GM21717 (cell line): ENCODE data around the gene EEIG1.
A peak's percentile ranks its signal among the peaks of the same experiment; 100 is the strongest.

Experiments
- ATAC-seq: cut with Tn5 transposase; IDR thresholded peaks from one replicate; pipeline ENCODE4 v1.9.1; 2021; ENCODE audit warnings: mild to moderate bottlenecking, moderate library complexity; ENCODE audit not compliant: unreplicated experiment

Gene EEIG1

DNA sequence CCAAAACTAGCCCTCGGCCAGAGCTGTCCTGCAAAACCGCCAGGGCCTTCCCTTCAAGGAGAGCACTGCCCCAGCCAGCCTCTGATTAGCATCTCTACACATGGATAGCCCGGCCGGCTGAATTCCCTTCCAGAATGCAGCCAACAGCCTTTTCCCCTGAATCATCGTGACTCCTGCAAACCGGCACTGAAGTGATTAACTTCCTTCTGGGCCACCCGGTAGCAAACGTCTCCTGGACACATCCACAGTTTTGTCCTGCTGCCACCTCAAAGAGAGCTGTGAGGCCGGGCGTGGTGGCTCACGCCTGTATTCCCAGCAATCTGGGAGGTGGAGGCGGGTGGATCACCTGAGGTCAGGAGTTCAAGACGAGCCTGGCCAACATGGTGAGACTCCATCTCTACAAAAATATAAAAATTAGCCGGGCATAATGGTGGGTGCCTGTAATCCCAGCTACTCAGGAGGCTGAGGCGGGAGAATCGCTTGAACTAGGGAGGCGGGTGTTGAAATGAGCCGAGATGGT is 21.1 kb upstream of the EEIG1 start:
- no peak for ATAC-seq

DNA sequence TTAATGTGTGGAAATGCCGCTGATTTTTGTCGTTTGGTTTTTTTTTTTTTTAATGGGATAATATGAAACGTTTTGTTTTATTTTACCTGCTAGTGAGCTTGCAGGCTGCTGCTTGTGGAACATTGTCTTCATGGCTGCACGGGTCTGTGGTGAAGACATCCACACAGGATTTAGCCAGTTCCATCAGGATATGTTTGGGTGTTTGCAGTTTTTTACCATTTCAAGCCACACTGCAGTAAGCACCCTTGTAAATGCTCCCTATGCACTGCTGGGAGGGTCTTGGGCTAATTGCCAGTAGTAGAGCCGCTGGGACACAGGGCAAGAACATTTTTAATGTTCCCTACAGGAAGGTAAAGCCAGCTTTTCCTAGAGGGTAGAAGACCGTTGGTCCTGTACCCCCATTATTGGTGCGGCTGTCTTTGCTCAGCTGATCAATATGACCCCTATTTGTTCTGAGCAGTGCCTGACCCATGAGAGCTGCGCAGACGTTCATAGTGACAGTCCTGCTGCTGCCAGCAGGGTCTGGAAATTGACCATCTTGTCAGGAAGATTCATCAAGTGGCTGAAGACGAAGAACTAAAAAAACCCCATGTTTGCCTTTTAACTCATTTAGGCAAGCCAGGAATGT is 20.5 kb upstream of the EEIG1 start:
- no peak for ATAC-seq

DNA sequence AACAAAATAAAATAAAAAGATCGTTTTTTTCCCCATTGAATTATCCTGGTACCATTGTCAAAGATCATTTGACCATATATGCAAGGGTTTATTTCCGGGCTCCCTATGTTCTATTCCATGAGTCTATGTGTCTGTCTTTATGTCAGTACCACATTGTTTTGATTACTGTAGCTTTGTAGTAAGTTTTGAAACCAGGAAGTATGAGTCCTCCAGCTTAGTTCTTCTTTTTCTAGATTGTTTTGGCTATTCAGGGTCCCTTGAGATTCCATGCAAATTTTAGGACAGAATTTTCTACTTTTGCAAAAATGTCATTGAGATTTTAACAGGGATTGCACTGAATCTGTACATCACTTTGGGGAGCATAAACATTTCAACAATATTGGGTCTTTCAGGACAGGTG is 18.7 kb upstream of the EEIG1 start:
- ATAC-seq: no peak

DNA sequence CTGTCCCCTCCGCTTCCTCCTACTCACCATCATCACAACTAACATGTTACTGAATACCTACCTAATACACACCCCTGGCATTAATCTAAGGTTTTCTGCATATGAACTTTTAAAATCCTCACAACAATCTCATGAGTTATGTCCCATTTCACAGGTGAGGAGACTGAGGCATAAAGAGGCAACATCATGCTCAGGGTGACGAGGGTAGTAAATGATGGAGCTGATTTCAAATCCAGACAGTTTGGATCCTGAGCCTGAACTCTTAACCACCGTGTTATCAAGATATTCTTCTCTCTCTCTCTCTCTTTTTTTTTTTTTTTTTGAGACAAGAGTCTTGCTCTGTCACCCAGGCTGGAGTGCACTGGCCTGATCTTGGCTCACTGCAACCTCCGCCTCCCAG is 12.9 kb upstream of the EEIG1 start:
- no peak for ATAC-seq

DNA sequence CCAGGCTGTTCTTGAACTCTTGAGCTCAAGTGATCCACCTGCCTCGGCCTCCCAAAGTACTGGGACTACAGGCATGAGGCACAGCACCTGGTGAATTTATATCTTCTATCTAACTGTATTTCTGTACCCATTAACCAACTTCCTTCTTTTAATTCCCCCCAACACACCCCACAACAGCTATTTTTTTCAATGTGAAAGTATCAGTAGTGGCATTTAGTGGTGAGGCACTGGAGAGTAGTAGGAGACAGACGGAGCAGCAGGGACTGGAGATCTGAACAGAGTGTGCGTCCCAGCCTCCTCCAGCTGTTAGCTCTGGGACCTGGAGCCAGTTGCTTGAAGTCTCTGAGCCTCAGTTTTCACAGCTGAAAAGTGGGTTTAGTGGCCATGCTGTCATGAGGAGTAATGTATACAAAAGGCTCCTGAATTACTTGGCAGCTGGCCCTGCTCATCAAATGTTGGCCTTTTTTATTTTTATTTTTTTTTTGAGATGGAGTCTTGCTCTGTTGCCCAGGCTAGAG is 11.0 kb upstream of the EEIG1 start:
- no peak for ATAC-seq

DNA sequence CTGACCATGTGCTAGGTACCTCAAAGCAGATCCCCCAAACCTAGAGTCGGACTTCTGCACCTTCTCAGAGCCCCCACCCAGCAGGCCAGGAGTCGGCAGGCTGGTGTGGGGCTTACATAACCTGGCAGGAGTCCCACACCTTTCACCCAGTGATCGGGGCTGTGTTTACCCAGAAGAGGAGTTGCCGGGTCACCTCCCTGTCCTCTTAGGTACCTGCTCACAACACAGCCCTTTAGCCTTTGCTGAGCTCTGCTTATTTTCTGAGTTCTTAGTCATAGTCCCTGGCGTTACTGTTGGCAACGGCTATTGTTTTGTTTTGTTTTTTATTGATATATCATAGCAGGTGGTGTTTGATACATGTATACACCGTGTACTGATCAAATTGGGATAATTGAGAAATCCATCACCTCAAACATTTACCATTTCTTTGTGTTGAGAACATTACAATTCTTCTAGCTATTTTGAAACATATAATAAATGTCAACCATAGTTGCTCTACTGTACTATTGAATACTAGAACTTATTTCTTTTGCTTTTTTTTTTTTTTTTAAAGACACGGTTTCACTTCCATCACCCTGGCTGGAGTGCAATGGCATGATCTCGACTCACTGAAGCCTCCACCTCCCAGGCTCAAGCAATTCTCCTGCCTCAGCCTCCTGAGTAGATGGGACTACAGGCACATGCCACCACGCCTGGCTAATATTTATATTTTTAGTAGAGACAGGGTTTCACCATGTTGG is 10.4 kb upstream of the EEIG1 start:
- no peak for ATAC-seq

DNA sequence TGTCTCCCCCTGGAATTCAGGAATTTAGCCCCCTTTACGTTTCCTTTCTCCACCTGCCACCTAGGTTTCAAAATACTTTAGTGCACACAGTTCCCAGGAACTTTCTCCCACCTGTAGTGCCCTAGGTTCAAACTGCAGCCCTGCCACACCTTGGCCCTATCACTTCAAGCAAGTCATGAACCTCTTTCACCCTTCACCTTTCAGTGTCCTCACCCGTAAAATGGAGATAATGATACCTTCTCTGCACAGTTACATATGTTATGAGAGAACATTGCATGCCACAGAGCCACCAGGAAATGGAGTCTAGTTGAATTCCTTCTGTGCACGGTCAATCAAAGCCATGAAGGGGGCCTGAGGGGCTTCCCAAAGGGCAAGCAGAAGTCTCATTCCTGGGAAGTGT is 9.8 kb upstream of the EEIG1 start:
- ATAC-seq: no peak

DNA sequence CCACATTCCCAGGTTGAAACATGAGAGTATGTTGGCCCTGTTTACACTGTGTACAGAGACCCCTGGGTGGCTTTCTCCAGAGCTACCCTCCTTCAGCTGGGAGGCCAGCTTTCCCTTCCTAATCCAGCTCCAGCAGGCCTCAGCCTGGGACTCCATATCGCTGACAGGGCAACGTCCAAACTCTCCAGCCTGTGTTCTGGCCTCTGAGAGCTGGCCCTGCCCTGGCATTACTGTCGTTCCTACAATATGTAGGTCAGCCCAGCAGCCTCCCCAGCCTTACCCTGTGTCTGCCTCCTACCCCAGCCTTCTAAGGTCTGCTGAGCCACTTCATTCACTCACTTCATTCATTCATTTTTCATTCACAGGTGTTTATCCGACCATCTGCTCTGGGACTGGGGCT is 8.3 kb upstream of the EEIG1 start:
- no peak for ATAC-seq

DNA sequence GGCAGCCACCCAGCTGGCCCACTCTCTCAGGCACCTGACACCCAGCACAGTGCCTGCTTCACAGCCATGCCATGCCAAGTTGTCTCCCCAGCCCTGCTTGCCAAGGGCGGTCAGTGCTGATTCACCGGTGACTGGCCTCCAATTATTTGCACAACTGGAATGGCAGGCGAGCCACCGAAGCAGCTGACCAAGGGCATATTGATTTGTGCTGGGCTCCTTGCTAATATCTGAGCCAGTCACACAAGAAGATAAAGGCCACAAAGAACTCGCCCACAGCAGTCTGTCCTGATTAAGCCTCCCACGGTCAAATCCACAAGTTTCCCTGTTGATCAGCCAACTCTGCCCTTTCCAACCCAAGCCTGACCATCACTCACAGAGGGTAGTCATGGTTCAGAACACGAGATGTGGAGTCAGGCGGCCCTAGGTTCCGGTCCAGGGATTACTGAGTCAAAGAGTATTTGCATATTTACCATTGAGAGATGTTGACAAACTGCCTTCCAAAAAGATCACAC is 6.4 kb upstream of the EEIG1 start:
- ATAC-seq: no peak

DNA sequence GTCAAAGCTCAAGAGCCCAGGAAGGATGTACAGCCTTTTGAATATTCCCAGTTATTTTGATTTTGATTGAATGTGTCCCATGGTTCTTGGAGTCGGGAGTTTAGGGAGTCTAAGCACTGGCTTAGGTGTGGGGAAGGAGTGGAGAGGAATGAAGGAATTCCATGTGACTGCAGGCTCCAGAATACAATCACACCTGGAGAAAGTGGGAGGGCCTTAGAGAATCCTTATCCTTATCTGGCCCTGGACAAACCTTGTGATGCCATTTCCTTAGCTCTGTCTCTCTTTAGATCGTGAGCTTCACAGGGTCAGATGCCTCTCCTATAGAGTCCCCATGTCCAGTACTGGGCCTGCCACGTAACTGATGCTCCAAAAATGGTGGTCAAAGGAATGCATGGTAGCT is 4.2 kb upstream of the EEIG1 start:
- ATAC-seq: no peak

DNA sequence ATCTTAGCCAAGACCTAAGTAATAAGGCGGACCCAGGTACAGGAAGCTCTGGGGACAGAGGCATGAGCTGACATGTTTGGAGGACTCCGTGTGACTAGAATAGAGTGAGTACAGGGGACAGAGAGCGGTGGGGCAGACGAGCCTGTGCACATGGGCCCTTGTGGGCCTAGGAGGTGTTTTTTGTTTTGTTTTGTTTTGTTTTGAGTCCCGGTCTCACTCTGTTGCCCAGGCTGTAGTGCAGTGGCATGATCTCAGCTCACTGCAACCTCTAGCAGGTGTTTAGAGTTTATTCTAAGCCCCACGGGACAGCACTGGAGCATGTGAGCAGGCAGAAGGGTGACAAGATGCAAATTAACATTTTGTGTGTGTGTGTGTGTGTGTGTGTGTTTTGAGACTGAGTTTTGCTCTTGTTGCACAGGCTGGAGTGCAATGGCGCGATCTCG is 3.1 kb upstream of the EEIG1 start:
- no peak for ATAC-seq

DNA sequence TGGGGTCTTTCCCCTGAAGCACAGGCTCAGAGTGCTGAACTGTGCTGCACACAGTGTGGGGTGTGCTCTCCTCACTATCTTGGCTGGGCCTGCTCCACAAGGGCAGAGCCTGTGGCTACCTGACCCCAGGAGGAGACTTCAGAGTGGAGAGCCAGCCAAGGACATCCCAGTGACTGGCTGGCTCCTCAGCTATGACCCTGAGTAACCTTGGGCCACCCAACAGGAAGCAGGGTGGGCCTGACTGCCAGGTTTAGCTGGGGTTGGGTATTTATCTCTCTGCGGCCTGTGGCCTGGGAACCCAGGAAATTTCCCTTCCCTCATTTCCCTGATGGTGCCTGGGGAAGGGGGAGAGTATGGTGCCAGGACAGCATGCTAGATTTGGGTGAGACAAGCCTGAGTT is 2.1 kb upstream of the EEIG1 start:
- ATAC-seq: no peak

DNA sequence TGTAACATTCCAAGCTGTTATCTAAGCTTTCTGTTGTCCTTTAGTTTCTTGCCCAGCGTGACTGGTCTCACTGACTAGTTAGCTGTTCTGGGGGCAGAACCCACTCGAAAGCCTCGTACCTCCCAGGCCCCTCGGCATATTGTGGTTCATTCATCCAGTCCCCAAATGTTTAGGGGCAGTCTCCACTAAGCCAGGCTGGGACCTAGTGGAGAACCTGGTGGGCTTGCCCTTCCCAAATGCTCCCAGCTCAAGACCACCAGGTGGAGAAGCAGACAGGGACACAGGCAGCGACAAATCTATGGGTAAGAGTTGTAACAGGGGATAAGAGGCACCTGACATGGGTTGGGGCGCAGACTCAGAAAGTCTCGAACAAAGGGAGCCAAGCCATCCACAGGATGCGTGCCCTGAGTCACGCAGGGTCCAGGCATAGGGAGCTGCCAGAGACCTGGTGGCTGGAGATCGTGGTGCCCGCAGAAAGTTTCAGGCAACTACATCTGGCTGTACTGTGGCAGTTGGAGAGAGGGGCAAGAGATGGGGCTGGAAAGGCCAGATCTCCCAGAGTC is 851 bp upstream of the EEIG1 start:
- no peak for ATAC-seq

DNA sequence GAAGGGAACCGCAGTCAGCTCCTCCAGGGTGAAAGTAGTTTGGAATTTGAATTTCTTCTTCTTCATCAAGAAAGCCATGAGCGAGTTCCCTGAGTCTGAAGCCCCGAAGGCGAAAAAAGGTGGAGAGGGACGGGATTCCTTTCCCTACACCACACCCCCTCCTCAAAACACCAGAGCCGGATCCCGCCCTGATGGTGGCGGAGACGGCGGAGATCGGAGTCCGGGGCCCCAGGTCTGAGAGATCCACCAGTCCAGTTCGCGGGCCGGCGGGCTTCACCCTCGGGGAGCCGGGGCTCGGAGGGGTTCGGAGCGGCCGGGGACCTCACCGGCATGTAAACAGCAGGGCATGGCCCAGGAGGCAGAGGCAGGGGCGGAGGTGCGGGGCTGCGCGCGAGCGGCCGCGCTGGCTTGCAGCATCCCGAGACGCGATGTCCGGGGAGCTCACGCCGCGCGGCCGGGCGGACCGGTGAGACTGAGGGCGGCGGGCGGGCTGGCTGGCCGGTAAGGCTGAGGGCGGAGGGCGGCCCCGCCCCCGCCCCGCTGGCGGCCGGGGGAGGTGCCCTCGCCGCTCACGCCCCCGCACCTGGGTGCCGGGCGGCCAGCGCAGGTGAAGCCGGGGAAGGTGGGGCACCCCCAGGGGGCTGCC is 606 bp downstream of the EEIG1 start:
- ATAC-seq: peak; percentile 26

DNA sequence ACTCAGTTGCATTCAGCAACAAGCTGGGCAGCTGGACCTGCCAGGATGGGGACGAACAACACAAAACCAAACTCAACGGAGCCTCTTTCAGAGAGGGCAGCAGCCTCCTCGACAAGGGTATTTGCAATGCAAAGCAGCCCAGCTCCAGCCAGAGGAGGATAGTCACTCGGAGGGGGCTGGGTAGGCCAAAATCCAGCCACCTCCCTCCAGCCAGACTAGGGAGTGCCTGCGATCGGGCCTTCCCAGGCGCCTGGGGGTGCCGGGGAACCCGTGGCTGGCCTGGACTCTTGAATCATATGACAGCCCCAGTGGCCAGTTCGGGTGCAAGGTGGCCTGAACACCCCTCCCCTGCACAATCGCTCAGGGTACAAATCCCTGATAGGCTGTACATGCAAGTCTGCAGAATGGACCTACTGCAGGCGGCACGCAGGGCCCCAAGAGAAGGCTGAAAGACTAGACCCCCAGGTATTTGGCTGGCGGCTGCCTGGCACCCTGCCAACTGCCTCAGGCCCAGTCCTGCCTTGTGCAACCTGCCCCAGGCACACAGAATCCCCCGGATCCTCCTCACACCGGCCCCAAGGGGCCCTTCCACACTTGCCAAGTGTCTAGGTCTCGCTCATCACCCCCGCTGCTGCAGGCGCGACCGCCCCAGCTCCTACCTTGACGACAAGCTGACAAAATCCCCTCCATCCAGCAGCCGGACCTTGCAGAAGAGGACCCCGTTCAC is 1.3 kb downstream of the EEIG1 start:
- peak; percentile 23 for ATAC-seq

DNA sequence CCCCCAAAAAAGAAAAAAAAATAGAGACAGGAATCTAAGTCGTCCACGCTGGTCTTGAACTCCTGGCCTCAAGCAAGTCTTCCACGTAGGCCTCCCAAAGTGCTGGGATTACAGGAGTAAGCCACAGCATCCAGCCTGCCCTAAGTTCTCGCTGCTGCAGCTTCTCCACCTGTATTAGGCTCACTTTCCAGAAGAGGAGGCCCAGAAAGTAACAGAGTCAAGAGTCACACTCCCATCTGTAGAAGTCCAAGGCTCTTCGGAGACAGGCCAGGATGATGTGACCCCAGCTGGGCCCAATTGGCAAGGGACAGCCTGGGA is 1.8 kb downstream of the EEIG1 start:
- ATAC-seq: no peak

DNA sequence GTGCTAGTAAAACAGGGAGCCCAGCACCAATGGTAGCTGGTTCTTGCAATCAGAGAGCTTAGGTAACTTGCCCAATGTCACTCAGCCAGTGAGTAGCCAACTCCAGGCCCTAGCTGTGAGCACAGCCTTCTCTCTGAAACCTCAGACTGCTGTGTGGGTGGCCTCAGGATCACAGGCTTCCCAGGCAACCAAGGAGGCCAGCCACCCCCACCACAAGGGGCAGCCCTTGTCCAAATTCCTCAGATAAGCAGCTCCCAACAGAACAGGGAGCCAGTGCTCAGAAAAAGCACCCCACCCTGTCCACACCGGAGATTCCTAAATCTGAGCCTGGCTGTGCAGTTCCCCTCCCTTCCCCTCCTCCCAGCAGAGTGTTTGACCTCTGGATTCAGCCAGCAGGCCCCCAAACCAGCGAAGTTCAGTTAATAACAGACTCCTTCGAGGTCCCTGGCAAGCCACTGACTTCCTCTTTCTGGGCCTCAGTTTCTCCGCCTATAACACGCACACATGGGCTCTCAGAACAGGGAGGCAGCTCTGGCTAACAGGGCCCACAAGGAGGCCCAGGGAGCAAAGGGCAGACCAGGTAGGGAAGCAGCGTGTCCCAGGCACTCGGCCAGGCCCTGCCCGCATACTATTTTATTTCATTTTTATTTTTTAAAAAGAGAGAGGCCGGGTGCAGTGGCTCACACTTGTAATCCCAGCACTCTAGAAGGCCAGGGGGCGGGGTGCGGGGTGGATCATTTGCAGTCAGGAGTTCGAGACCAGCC is 2.7 kb downstream of the EEIG1 start:
- no peak for ATAC-seq

DNA sequence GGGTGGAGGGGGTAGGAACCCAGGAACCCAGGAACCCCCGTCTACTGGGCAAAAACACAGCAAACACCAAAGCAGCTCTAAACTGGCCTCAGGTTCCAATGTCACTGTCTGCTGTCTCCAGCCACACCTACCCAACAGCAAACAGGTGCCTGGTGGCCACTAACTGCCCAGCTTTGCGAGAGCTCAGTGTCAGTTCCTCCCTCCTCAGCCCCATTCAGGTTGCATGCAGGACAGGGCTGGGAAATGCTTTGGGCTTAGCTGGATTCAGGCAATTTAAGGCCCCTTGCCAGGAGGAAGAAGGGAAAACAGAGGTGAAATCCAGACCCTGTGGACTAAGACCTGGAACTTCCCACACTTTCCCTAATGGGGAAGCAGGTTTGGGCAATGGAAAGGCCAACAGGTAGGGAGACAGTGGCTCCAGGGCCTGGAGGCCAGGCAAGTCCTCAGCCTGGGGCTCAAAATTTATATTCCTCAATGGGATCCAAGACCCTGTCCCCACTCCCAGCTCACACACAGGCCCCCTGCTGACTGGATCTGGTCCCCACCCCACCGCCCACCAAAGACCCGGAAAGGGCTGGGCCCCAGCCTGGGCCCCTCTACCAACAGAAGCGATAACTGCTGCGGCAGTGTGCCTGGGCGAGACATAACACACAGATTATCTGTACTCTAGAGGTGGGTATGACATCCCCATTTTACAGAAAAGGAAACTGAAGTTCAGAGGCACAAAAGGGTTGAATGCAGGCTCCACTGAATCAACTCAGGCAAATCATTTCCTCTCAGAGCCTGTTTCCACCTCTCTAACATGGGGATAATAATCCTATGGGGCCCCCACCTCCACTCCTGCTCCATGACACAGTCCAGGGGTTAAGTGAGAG is 3.5 kb downstream of the EEIG1 start:
- no peak for ATAC-seq

DNA sequence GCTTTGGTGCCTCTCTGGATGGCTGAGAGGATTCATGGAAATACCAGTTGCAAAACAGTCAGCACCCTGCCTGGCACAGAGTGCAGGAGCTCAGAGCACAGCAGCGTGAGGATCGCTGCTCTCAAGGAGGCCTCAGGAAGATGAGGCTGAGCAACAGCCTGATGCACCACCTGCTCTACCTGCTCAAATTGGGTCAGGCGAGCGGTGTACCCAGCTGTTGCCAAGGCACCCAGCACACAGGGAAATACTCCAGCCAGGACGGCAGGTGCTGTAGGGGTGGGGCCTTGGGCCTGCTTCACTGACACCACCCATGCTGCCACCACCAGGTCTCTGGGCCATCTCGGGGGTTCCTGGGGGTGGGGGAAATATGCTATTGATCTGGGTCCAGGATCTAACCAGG is 4.3 kb downstream of the EEIG1 start:
- no peak for ATAC-seq
